Upper lobe of left lung (tissue), 4 donors: Measurements from ENCODE around the gene KRR1.

Source experiments
- CTCF ChIP-seq, 6 experiments: fragments of 450-650 bp in 4 of 6; fragments of 200-600 bp in 2 of 6; sonication (generic) in 2 of 6; IDR thresholded peaks; one replicate each; pipeline ENCODE4 v1.5.1; 2016 to 2019; ENCODE audit warnings: antibody characterized with exemption in 6 of 6
- EP300 ChIP-seq, 4 donors: sonication (generic); formaldehyde crosslinking; IDR thresholded peaks; one replicate each; pipeline ENCODE4 v1.5.1; 2017; ENCODE audit warnings: antibody characterized with exemption in 4 of 4, control low read depth in 2 of 4
- POLR2AphosphoS5 ChIP-seq, 2 donors: sonication (generic); formaldehyde crosslinking; IDR thresholded peaks; one replicate each; pipeline ENCODE4 v1.5.1; 2017; ENCODE audit warnings: antibody characterized with exemption in 2 of 2

GRCh38 chr12:75479963-75480461 lies 31.4 kb downstream of the KRR1 start:
- TF ChIP-seq CTCF (IDR thresholded peaks at IDR 0.05) (no peak), EP300 (IDR thresholded peaks at IDR 0.05) (no peak), POLR2AphosphoS5 (IDR thresholded peaks at IDR 0.05) (no peak)
